ENCODE measurements around the gene SEMA7A.

Gene SEMA7A

GRCh38 chr15:74430510-74430951 is 3.2 kb downstream of the SEMA7A start:
- no peak for DNase-seq (ENCODE audit: low read depth in 3 of 3)

- no peak for DNase-seq (ENCODE audit: low read depth in 3 of 3)
These were observed 3.9 kb downstream of the SEMA7A start for GRCh38 chr15:74429781-74430400.

GRCh38 chr15:74428970-74429780 is 4.6 kb downstream of the SEMA7A start:
- no peak for DNase-seq (ENCODE audit: low read depth in 3 of 3)

- no peak for DNase-seq (ENCODE audit: low read depth in 3 of 3)
These were observed 5.3 kb downstream of the SEMA7A start for GRCh38 chr15:74428442-74428787.

- DNase-seq (ENCODE audit: low read depth in 3 of 3): no peak
These were observed 5.9 kb downstream of the SEMA7A start for GRCh38 chr15:74427607-74428441.

GRCh38 chr15:74426404-74427281 is 7.1 kb downstream of the SEMA7A start:
- no peak for DNase-seq (ENCODE audit: low read depth in 3 of 3)

GRCh38 chr15:74425630-74426029 is 8.1 kb downstream of the SEMA7A start:
- DNase-seq (ENCODE audit: low read depth in 3 of 3): no peak

GRCh38 chr15:74424901-74425528 is 8.7 kb downstream of the SEMA7A start:
- DNase-seq (ENCODE audit: low read depth in 3 of 3): no peak

GRCh38 chr15:74423431-74424257 is 10.1 kb downstream of the SEMA7A start:
- no peak for DNase-seq (ENCODE audit: low read depth in 3 of 3)

- DNase-seq (ENCODE audit: low read depth in 3 of 3): no peak
These were observed 10.9 kb downstream of the SEMA7A start for GRCh38 chr15:74422652-74423430.

- DNase-seq (ENCODE audit: low read depth in 3 of 3): no peak
These were observed 11.5 kb downstream of the SEMA7A start for GRCh38 chr15:74422265-74422651.

- DNase-seq (ENCODE audit: low read depth in 3 of 3): no peak
These were observed 12.2 kb downstream of the SEMA7A start for GRCh38 chr15:74421302-74422245.

- DNase-seq (ENCODE audit: low read depth in 3 of 3): no peak
These were observed 13.4 kb downstream of the SEMA7A start for GRCh38 chr15:74420193-74420905.

GRCh38 chr15:74419432-74419831 is 14.3 kb downstream of the SEMA7A start:
- no peak for DNase-seq (ENCODE audit: low read depth in 3 of 3)

GRCh38 chr15:74418575-74419338 is 15.0 kb downstream of the SEMA7A start:
- no peak for DNase-seq (ENCODE audit: low read depth in 3 of 3)

- DNase-seq (ENCODE audit: low read depth in 3 of 3): no peak
These were observed 16.1 kb downstream of the SEMA7A start for GRCh38 chr15:74417670-74418069.

GRCh38 chr15:74417225-74417624 is 16.5 kb downstream of the SEMA7A start:
- DNase-seq (ENCODE audit: low read depth in 3 of 3): no peak

Measured in stimulated activated CD4-positive, alpha-beta T cell treated with anti-CD3 and anti-CD28 coated beads, TNF-alpha, amount 100 ng/mL, for 48 hours (primary cell).